B cell (primary cell): Measurements from ENCODE around the gene PLA2R1. TPM values are rescaled to one million over a fixed set of nuclear protein-coding genes. Genes with fewer than 3 reads are reported as not detected.

Source experiments
- ATAC-seq: fragments of 200-7000 bp; cut with Tn5 transposase; one replicate; pipeline ENCODE4 v1.10.0; 2021; ENCODE audit warnings: low read depth, mild to moderate bottlenecking, moderate number of reproducible peaks, moderate library complexity
- CTCF ChIA-PET: fragments of 350-600 bp; sonication (Branson Sonifier 250); formaldehyde crosslinking; loops from one replicate; lab custom pipeline; 2021; ENCODE audit warnings: antibody characterized with exemption, inconsistent platforms; lab: Charles Lee
- POLR2A ChIA-PET: fragments of 350-600 bp; sonication (Branson Sonifier 250); formaldehyde crosslinking; loops from one replicate; lab custom pipeline; 2021; ENCODE audit warnings: antibody characterized with exemption; lab: Charles Lee
- DNase-seq: peaks from one replicate; pipeline ENCODE4 v3.0.0; 2013
- H2AFZ ChIP-seq: 2 replicates; pipeline ENCODE4 v1.6.1; 2012; ENCODE audit warnings: mild to moderate bottlenecking, low read depth, low read length; ENCODE audit not compliant: insufficient read depth, poor library complexity, severe bottlenecking
- H3K27ac ChIP-seq, 2 donors: 1 replicate in 1 of 2; 2 replicates in 1 of 2; pipeline ENCODE4 v1.5.1; 2012 to 2013; ENCODE audit warnings: low read length in 2 of 2, mild to moderate bottlenecking in 2 of 2, moderate library complexity in 1 of 2
- H3K27me3 ChIP-seq, 4 experiments: fragments of 200-600 bp in 1 of 4; sonication (generic) in 1 of 4; replicated peaks in 1 of 4; 1 replicate in 2 of 4; 2 replicates in 2 of 4; pipeline versions ENCODE4 v1.6.1 to v1.7.0; 2013 to 2016; ENCODE audit warnings: low read length in 3 of 4, mild to moderate bottlenecking in 2 of 4, mixed read lengths in 1 of 4, moderate library complexity in 1 of 4; ENCODE audit not compliant: insufficient read depth in 4 of 4, control insufficient read depth in 3 of 4; ENCODE audit errors: control extremely low read depth in 1 of 4
- H3K36me3 ChIP-seq, 2 experiments: replicated peaks in 1 of 2; 1 replicate in 1 of 2; 2 replicates in 1 of 2; pipeline versions ENCODE4 v1.6.1 to v1.7.1; 2013; ENCODE audit warnings: low read length in 1 of 2; ENCODE audit not compliant: insufficient read depth in 2 of 2, control insufficient read depth in 1 of 2; ENCODE audit errors: control extremely low read depth in 1 of 2, extremely low read depth in 1 of 2
- H3K4me1 ChIP-seq, 2 donors: fragments of 200-600 bp in 1 of 2; sonication (generic) in 1 of 2; 1 replicate in 1 of 2; 2 replicates in 1 of 2; pipeline versions ENCODE4 v1.5.1 to v1.6.1; 2013 to 2017; ENCODE audit warnings: low read length in 2 of 2; ENCODE audit not compliant: control insufficient read depth in 2 of 2, insufficient read depth in 2 of 2
- H3K4me2 ChIP-seq: replicated peaks from 2 replicates; pipeline ENCODE3; 2012; ENCODE audit warnings: mild to moderate bottlenecking, low read depth, low read length; ENCODE audit not compliant: poor library complexity, severe bottlenecking
- H3K4me3 ChIP-seq, 5 experiments: fragments of 200-600 bp in 1 of 5; sonication (generic) in 1 of 5; 1 replicate in 3 of 5; 2 replicates in 2 of 5; pipeline versions ENCODE4 v1.5.1 to v1.7.0; 2011 to 2016; ENCODE audit warnings: low read length in 4 of 5, mild to moderate bottlenecking in 4 of 5, low read depth in 2 of 5, control low read depth in 1 of 5, moderate library complexity in 1 of 5; ENCODE audit not compliant: insufficient read depth in 1 of 5; ENCODE audit errors: control extremely low read depth in 1 of 5, extremely low read depth in 1 of 5
- H3K79me2 ChIP-seq: fragments of 200-600 bp; sonication (generic); one replicate; pipeline ENCODE4 v1.6.0; 2016; ENCODE audit warnings: low read length; ENCODE audit not compliant: control insufficient read depth, insufficient read depth
- H3K9ac ChIP-seq: fragments of 200-600 bp; sonication (generic); 2 replicates; pipeline ENCODE4 v1.6.1; 2017; ENCODE audit warnings: mild to moderate bottlenecking, low read length, moderate library complexity
- H3K9me3 ChIP-seq, 3 donors: one replicate each; pipeline versions ENCODE4 v1.6.1 to v1.7.1; 2013; ENCODE audit warnings: low read length in 2 of 3; ENCODE audit not compliant: control insufficient read depth in 2 of 3, insufficient read depth in 1 of 3; ENCODE audit errors: control extremely low read depth in 1 of 3
- H4K20me1 ChIP-seq: 2 replicates; pipeline ENCODE4 v1.6.0; 2012; ENCODE audit warnings: mild to moderate bottlenecking, low read length; ENCODE audit not compliant: insufficient read depth, control insufficient read depth, poor library complexity, severe bottlenecking
- H3K27ac Mint-ChIP-seq: one replicate; pipeline ENCODE4 v1.8.0; 2021; ENCODE audit warnings: mixed read lengths
- H3K27me3 Mint-ChIP-seq: one replicate; pipeline ENCODE4 v1.8.0; 2021; ENCODE audit warnings: mixed read lengths
- H3K4me1 Mint-ChIP-seq: one replicate; pipeline ENCODE4 v1.8.0; 2021; ENCODE audit warnings: mixed read lengths
- H3K4me3 Mint-ChIP-seq: one replicate; pipeline ENCODE4 v1.8.0; 2021; ENCODE audit warnings: mixed read lengths
- H3K9me3 Mint-ChIP-seq: one replicate; pipeline ENCODE4 v1.8.0; 2022; ENCODE audit warnings: mixed read lengths; ENCODE audit not compliant: insufficient read depth
- CTCF ChIP-seq: fragments of 200-600 bp; IDR thresholded peaks from one replicate; pipeline ENCODE4 v1.8.0; 2022; ENCODE audit warnings: antibody characterized with exemption, mild to moderate bottlenecking
- EZH2 ChIP-seq: IDR thresholded peaks from 2 replicates; pipeline ENCODE4 v1.6.1; 2012; ENCODE audit warnings: borderline replicate concordance, low read depth, mild to moderate bottlenecking, moderate library complexity, low read length; ENCODE audit not compliant: insufficient read depth, poor library complexity, severe bottlenecking
- WGBS: methylation state at CpG from one replicate; pipeline ENCODE4 v1.1.5; 2013; ENCODE audit warnings: missing lambda C conversion rate; ENCODE audit not compliant: insufficient coverage; 5-methylcytosine and 5-hydroxymethylcytosine counted together
- intact Hi-C: fragments of 100-400 bp; cut with micrococcal nuclease; formaldehyde crosslinking; loops from one replicate; pipeline ENCODE4 v1.10.0; 2022
- polyA minus RNA-seq: library from RNA; depleted of rRNA, polyadenylated mRNA; stranded (reverse); fragments of >200 nt; gene quantifications from 2 replicates; pipeline ENCODE4 v1.2.3, GENCODE V29; 2012
- polyA plus RNA-seq: library from polyadenylated mRNA; depleted of rRNA; stranded (reverse); fragments of >200 nt; gene quantifications from 2 replicates; pipeline ENCODE4 v1.2.3, GENCODE V29; 2012
- total RNA-seq, 2 donors: library from RNA; stranded (reverse); fragments of 120-200 nt in 1 of 2; gene quantifications; 1 replicate in 1 of 2; 2 replicates in 1 of 2; pipeline versions ENCODE4 v1.2.3 to v1.2.4, GENCODE V29; 2013 to 2022

Gene PLA2R1
- total RNA-seq (not detected in 2 replicates), polyA plus RNA-seq (not detected in 2 replicates), polyA minus RNA-seq (not detected in 2 replicates)
- total RNA-seq (2013): 0.07 TPM

DNA sequence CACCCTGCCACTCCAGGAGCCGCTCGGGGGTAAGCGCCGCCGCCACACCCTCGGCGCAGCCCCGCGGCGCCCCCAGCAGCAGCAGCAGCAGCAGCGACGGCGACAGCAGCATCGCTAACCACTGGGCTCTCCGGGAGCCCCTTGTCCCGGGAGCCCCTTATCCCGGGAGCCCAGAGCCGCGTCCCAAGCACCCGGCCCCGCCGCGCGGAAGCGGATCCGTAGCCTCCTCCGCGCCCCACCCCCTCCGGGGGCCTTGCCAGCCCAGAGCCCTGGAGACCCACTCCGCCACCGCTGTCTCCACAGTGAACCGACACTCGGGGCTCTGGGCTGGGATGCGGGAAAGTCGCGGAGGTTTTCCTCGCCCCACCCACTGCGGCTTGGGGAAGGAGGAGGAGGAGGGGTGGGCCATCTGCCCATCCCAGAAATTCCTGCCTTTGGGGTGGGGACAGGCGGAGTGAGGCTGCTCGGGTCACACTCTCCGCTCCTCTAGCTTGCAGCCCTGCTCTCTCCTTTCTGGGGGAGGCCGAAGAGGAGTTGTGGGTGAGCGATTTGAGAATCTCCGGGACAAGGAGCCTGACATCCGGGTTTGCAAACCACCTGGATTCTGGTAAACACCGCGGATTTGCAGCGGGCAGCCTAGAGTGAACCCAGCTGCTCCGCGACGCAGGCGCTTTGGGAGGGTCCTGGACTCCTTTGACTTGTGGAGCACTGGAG lies at the start of gene PLA2R1:
Gene PLA2R1, minus strand, starts transcription at position 324 of the 714 bp plus-strand sequence. Its CDS starts 212 bp downstream, at position 112.
- ATAC-seq (no peak), DNase-seq (no peak)
- Histone ChIP-seq H3K4me1 (peaks cover 10 to 12% of the 10 kb centered on the region in 2 donors), H3K36me3 (no peaks in the 10 kb centered on the region), H2AFZ (peak within 1 kb of the TSS; percentile 28), H3K27me3 (peaks cover 0 to 28% (median 21%) of the 10 kb centered on the region in 4 experiments), H4K20me1 (no peaks in the 10 kb centered on the region), H3K9me3 (peaks cover 0 to 11% (median 0%) of the 10 kb centered on the region in 3 donors), H3K27ac (no peak within 1 kb of the TSS), H3K9ac (no peak within 1 kb of the TSS), H3K79me2 (no peaks in the 10 kb centered on the region), H3K4me2 (peak within 1 kb of the TSS; percentile 64), H3K4me3 (peak within 1 kb of the TSS in 2 of 5 experiments; percentile 10 to 19)
- Mint-ChIP-seq H3K27me3 (peaks cover 61% of the 10 kb centered on the region), H3K27ac (no peak within 1 kb of the TSS), H3K4me3 (peak within 1 kb of the TSS; percentile 56), H3K9me3 (no peaks in the 10 kb centered on the region), H3K4me1 (peaks cover 7% of the 10 kb centered on the region)
- POLR2A ChIA-PET: no interaction called here
- TF ChIP-seq EZH2 (no peak), CTCF (no peak)
- WGBS: 7% methylated on average over 47 of the region's 52 CpGs
- intact Hi-C loops: no loop called here
- CTCF ChIA-PET: no interaction called here

GRCh38 chr2:160110674-160111239 lies 48.3 kb upstream of the PLA2R1 start:
- Histone ChIP-seq H3K27me3 (peaks cover 0 to 2% (median 0%) of the 10 kb centered on the region in 4 experiments), H3K4me3 (no peak overlapping the region), H3K9ac (no peak overlapping the region), H3K36me3 (no peaks in the 10 kb centered on the region), H3K79me2 (no peaks in the 10 kb centered on the region), H3K4me1 (no peaks in the 10 kb centered on the region), H4K20me1 (no peaks in the 10 kb centered on the region), H3K9me3 (no peaks in the 10 kb centered on the region), H3K4me2 (no peak overlapping the region), H3K27ac (no peak overlapping the region), H2AFZ (no peak overlapping the region)
- intact Hi-C loops: loop anchor here (1.0 kb wide), 1 partner anchor 100 kb away; no protein-coding TSS in a partner anchor
- Mint-ChIP-seq H3K9me3 (no peaks in the 10 kb centered on the region), H3K27me3 (peaks cover 31% of the 10 kb centered on the region), H3K27ac (no peak overlapping the region), H3K4me1 (no peaks in the 10 kb centered on the region), H3K4me3 (no peak overlapping the region)
- TF ChIP-seq EZH2: no peak
- TF ChIP-seq CTCF: no peak
- ATAC-seq (no peak), DNase-seq (no peak)
- no CpG with 5 or more reads among the region's 7 CpGs for WGBS
- CTCF ChIA-PET: interaction anchor here (0.6 to 2.5 kb wide), 9 partner anchors 13 to 1163 kb away, joined by 3 to 24 read pairs (median 3); no protein-coding TSS in a partner anchor
- POLR2A ChIA-PET: no interaction called here
